CD4-positive, alpha-beta T cell treated with Interleukin-15 for 1 hour (primary cell): ENCODE measurements around the gene PLOD2.

Experiments used
- DNase-seq: peaks from one replicate; pipeline ENCODE4 v3.0.0-alpha.2; 2020

The PLOD2 gene

DNA sequence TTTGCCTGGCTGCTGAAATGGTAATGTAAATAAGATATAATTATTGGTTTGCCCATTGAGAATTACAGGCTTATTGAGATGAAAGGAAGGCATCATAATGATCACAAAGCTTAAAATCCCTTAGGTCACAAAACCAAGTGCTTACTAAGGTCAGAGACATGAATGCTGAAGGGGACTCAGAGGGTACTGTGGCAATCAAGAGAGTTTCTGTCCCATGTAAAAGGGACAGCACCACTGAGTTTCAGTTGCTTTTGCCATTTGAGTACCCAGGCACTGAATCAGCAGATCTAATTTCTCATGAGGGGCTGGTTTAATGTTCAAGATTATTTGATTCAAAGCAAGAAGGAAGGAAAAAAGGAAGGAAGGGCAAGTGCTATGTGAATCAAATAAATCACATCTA, 127.0 kb downstream of the PLOD2 start:
- no peak for DNase-seq

- no peak for DNase-seq
Measured at GRCh38 chr3:146026547-146026946, 134.4 kb downstream of the PLOD2 start.

DNA sequence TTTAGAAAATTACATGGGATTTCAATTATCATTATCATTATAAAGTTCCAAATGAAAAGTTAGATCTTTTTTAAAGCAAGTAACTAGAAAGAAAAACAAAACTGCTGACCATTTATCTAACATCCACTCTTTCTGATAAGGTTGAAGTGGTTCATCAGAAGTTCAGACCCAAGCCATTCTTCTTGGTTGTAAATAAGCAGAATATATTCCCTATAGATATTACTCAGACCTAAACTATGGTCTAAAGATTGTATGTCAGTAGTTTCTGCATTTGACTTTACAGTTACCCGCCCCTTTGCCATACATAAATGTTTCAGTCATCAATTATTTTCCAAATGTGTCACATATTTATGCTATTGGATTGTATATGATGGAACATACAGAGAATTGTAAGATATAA, 136.7 kb downstream of the PLOD2 start:
- DNase-seq: no peak

GRCh38 chr3:146020969-146021368, 140.0 kb downstream of the PLOD2 start:
- DNase-seq: no peak

- DNase-seq: no peak
Measured at GRCh38 chr3:146019508-146019907, 141.5 kb downstream of the PLOD2 start.
